BE2C (cell line): ENCODE data around the gene ZPBP2.
A peak's percentile ranks its signal among the peaks of the same experiment; 100 is the strongest.

Source experiments
- DNase-seq: peaks from one replicate; pipeline ENCODE4 v3.0.0-alpha.2; 2020
- H3K27me3 ChIP-seq: fragments of 250-450 bp; sonication (Bioruptor Pico); 2 replicates; pipeline ENCODE4 v1.5.1; 2020; ENCODE audit warnings: mild to moderate bottlenecking
- H3K36me3 ChIP-seq: fragments of 250-450 bp; sonication (Bioruptor Pico); 2 replicates; pipeline ENCODE4 v1.5.1; 2020; ENCODE audit warnings: mild to moderate bottlenecking
- H3K4me1 ChIP-seq: fragments of 250-450 bp; sonication (Bioruptor Pico); 2 replicates; pipeline ENCODE4 v1.5.1; 2020
- H3K4me3 ChIP-seq: 2 replicates; pipeline ENCODE4 v1.5.1; 2011; ENCODE audit warnings: low read depth, low read length
- H3K9me3 ChIP-seq: fragments of 250-450 bp; sonication (Bioruptor Pico); 2 replicates; pipeline ENCODE4 v1.5.1; 2020
- TF ChIP-seq, protein P1 (sequence below): IDR thresholded peaks from 2 replicates; pipeline ENCODE4 v1.5.1; 2012; ENCODE audit warnings: mild to moderate bottlenecking, low read depth, low read length

ZPBP2 gene

DNA sequence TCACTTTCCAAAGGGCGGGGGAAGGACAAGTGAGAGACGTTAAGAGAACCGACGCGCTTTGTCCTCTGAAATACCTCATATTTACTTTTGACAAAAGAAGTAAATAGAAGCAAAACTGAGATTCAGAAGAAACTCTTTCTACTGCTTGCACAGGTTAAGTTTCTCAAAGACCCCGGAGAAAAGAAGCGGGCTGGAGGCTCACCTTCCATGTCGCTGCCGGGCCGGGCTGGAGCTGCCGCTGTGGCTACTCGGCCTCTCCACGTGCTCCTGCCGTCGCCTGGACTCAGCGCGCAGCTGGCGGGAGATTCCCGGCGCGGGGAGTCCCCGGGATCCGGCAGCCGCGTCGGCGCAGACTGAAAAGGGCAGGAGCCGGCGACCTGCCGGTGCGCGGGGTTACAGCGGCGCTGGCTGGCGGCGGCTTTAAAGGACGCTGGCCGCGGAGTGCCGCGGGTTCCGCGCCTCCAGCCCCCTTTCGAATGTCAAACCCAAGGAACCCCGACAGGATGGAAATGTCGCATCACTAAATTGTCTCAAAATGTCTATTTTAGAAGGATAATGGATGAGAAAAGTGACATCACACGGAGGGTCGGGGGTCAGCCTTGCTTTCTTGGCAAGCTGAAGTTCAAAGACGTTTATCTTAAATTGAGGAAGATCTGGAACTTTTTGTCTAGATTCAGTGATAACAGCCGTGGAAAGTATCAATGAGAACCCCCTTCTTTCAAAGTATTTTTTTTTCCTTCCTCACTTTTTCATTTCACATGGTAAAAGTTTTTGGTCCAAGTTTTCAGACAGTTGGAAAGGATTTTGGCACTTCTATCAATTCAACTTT is 3.9 kb upstream of the ZPBP2 start, which contains the start of gene IKZF3:
Gene IKZF3, minus strand, starts transcription at position 395 of the 829 bp plus-strand sequence. Its CDS starts 186 bp downstream, at position 209.
- H3K4me1 ChIP-seq: no peaks in the 10 kb centered on the region
- no peaks in the 10 kb centered on the region for H3K36me3 ChIP-seq
- peaks cover 96% of the 10 kb centered on the region for H3K27me3 ChIP-seq
- no peak within 1 kb of the TSS for H3K4me3 ChIP-seq
- DNase-seq: peak; percentile 43
- TF ChIP-seq, protein P1, sequence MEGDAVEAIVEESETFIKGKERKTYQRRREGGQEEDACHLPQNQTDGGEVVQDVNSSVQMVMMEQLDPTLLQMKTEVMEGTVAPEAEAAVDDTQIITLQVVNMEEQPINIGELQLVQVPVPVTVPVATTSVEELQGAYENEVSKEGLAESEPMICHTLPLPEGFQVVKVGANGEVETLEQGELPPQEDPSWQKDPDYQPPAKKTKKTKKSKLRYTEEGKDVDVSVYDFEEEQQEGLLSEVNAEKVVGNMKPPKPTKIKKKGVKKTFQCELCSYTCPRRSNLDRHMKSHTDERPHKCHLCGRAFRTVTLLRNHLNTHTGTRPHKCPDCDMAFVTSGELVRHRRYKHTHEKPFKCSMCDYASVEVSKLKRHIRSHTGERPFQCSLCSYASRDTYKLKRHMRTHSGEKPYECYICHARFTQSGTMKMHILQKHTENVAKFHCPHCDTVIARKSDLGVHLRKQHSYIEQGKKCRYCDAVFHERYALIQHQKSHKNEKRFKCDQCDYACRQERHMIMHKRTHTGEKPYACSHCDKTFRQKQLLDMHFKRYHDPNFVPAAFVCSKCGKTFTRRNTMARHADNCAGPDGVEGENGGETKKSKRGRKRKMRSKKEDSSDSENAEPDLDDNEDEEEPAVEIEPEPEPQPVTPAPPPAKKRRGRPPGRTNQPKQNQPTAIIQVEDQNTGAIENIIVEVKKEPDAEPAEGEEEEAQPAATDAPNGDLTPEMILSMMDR: no peak
- H3K9me3 ChIP-seq: peaks cover 7% of the 10 kb centered on the region

DNA sequence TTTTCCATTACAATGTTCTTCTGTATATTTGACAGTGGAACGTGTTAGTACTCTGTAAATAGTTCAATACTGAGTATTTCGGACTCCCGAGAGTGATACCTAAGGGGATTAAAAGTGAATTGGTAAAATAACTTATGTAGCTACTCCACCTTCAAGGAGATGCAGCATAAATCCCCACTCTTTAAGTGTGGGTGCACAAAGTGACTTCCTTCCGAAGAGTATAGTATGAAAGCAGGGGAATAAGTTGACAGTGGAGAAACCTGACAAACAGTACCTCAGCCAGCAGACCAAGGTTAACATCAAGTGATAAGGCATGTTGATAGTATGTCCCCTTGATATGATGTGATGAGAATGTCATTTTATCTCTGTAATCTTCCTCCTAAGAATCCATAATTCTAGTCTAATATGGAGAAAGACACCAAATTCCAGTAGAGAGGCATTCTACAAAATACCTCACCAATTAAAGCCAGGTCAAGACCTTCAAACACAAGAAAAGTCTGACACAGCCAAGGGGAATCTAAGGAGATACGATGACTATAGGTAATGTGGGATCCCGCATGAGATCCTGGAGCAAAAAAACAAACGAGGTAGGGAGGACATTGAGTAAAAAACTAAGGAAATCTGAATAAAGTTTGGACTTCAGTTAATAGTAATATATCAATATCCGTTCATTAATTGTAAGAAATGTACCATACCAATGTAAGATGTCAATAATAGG is 1.8 kb upstream of the ZPBP2 start:
- Histone ChIP-seq H3K9me3 (peaks cover 7% of the 10 kb centered on the region), H3K4me1 (no peaks in the 10 kb centered on the region), H3K4me3 (no peak overlapping the region), H3K36me3 (no peaks in the 10 kb centered on the region), H3K27me3 (peaks cover 85% of the 10 kb centered on the region)
- no peak for DNase-seq
- TF ChIP-seq, protein P1: no peak

DNA sequence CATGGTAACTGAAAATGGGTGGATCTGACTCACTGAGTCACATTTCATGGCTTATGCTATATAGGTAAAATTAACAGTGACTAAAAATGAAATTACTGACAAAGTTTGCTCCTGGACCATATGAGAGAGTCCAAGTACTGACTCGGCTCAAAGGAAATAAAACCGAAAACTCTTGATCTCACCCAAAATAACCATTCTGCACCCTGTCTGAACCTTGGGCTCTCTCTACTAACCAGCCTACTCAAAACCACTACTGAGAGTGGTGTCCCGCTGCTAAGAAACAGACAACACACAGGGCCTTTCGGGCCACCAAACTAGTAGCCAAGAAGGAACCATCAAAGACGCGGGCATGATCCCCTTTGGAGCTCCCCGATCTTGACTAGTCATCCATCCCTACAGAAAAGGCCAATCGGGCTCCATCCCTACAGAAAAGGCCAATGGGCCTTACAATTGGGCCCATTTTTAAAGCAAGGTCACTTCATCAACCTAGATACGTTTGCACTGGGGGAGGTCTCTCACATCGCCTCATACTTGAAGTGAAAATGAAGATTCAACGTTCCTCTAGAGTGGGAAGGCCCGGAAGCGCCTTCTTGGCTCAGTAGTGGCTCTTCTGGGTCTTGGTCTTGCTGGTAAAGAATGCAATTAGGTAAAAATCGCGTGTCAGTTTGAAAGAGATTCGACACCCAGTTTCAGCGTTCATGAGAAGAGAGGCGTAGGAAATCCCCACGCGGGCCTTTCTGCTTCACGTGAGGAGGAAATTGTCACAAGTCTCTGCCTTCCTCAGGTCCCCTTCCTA is 720 bp upstream of the ZPBP2 start:
- H3K36me3 ChIP-seq: no peaks in the 10 kb centered on the region
- peaks cover 7% of the 10 kb centered on the region for H3K9me3 ChIP-seq
- TF ChIP-seq, protein P1: no peak
- no peak overlapping the region for H3K4me3 ChIP-seq
- no peaks in the 10 kb centered on the region for H3K4me1 ChIP-seq
- no peak for DNase-seq
- peaks cover 84% of the 10 kb centered on the region for H3K27me3 ChIP-seq

DNA sequence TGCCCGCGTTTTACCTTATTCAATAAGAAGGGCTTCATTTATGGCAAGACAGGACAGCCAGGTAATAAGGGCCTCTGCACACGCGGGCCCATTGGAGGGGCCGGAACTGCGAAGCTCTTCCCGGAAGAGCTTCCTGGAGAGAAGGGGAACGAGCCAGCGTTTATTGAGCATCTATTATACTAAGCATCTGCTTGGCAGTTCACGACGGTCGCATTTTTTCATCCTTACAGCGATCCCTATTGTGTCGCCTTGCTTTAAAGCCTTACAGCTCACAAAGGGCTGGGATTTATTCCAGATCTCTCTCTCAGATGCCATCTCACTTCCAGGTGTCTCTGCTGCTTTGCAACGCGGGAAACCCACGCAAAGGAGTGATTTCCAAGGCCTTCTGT is 546 bp downstream of the ZPBP2 start:
- peaks cover 82% of the 10 kb centered on the region for H3K27me3 ChIP-seq
- DNase-seq: no peak
- no peak overlapping the region for H3K4me3 ChIP-seq
- H3K9me3 ChIP-seq: peaks cover 7% of the 10 kb centered on the region
- no peaks in the 10 kb centered on the region for H3K4me1 ChIP-seq
- TF ChIP-seq, protein P1: no peak
- no peaks in the 10 kb centered on the region for H3K36me3 ChIP-seq

DNA sequence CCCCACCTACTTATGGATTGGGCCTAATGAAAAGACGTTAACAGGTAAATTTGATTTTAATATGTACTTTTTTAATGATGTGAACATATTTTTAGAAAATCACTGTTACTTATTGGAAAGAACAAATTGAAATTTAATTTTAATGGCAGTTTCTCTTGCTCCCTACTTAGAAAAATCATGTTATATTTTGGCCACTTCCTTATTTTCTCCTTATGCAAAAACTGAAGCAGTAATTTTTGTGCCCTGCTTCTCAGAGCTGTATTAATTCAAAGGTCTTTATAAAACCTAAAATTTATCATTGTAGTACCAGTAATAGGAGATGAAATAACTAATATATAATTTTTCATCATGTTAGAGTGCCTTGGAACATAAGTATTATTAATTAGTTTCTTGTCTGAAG is 2.8 kb downstream of the ZPBP2 start:
- TF ChIP-seq, protein P1: no peak
- Histone ChIP-seq H3K4me1 (no peaks in the 10 kb centered on the region), H3K36me3 (no peaks in the 10 kb centered on the region), H3K9me3 (0 out of 2 replicates have a peak, but pooled peaks cover 3% of the 10 kb centered on the region), H3K4me3 (no peak overlapping the region), H3K27me3 (peaks cover 72% of the 10 kb centered on the region)
- DNase-seq: no peak
